Measurements from ENCODE around the gene B4GALNT3.
"Not testable (repeated sequence)": the region's sequence is repeated elsewhere in the genome, so short reads cannot be mapped to it uniquely, and the experiment has no call there.

The B4GALNT3 gene

DNA sequence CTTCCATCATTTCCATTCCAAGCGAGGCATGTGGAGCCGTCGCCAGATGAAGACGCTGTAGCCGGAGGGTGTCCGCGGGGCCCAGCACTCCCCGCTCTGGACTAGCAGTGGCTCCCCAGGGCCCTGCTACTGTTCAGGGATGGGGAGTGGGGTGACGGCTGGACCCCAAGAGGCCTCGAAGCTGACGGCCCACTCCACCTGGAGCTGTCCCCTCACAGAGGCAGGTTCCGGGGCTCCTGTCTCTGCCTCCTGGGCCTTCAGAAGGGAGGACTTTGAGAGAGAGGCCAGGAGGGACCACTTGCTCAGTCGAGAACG lies 101.6 kb downstream of the B4GALNT3 start:
- no peak for DNase-seq

- DNase-seq = no peak
These were observed 102.3 kb downstream of the B4GALNT3 start for GRCh38 chr12:561908-562593.

DNA sequence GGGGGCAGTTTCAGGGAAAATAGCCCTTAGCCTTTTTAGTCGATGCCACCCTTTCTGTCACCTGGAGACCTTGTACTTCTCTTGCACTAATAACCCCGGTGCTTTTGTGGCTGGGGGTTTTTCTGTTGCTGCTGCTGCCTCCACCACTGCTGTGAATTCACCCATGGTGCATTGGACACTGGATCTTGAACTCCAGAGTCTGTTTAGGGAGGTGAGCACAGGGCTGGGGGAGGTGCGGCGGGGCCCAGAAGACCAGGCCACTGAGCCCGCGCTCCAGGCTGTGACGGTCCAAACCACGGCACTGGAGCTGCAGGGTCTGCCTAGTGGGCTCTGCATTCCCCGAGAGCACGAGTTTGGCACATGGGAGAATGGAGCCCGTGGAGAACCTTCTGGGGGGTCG lies 102.9 kb downstream of the B4GALNT3 start:
- no peak for DNase-seq

- peak; percentile 60 for DNase-seq
These were observed 103.6 kb downstream of the B4GALNT3 start for GRCh38 chr12:563250-563781.

DNA sequence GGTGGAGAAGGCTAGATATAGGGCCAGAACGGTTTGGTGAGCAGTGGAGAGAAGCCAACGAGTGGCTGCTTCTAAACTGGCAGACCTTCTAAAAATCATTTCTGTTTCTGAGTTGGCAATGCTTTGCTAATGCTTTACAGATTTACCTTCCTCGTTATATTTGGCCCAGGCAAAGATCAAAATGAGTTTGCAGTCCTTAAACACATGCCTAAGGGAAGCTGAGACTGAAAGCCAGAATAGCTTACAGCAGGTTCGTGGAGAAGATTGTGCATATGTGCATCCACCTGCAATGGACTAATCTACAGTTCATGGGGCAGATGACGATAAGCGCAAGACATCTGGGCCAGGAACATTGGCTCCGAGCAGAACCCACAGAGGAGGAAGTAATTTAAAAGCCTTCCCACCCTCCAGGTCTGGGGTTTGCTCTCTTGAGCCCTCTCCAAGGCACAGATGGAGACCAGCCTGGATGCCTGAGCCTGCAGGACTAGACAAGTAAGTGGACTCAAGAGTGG lies 104.1 kb downstream of the B4GALNT3 start:
- DNase-seq = no peak

- DNase-seq = no peak
These were observed 105.4 kb downstream of the B4GALNT3 start for GRCh38 chr12:565161-565560.

GRCh38 chr12:565589-566105 lies 105.9 kb downstream of the B4GALNT3 start:
- DNase-seq = no peak

GRCh38 chr12:568486-568885 lies 108.7 kb downstream of the B4GALNT3 start:
- no peak for DNase-seq

DNA sequence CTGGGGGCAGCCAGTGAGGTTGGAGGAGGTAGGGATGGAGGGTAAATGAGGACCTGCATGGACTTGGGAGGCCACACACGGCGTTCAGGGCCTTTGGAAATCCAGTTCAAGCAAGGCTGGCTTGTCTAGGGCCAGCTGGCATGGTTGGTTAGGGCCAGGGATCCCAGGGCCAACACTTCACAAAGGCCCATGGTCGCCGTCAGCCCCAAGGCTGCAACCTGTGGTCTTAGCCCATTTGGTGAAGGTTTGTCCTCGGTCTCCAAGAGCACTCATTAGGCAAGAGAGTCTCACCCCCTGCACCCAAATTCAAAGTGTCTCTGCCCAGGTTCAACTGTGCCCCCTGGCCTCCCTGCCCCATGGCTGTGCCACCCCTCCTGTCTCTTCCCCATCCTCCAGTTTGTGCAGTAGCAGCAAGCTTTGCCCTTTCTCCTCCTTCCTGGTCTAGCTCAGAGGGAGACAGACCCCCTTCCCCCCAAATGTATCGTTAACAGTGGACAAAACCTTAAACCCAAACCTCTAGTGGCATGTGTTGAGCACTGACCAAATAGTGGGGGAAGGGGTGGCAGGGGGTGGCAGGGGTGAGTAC lies 109.4 kb downstream of the B4GALNT3 start:
- DNase-seq = no peak

DNA sequence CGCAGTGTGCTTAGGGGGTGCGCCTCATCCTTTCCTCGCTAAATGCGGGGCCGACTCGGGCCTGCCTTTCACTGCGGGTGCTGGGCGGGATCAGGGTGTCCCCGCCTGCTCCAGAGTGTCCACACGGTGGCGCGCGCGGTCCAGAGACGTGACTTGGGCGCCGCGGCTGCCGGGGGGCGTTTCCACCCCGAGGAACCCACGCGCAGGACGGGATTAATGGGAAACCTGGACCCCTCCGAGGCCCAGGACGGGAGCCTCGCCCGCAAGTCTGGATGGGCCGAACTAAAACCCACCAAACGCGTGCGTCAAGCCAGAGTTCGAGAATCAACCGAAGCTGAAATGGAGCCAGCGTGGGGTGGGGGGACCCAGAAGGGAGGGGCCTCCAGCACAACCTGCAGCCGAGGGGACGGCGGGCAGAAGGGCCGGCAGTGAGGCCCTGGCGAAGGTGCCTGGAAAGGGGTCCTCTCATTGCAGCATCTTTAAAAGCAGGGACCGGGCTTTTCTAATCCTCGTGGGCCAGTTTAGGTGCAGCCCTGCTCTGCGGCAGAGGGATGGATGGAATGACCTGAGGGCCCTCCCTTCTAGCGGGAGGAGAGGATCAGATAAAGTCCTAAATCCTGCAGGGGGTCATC lies 110.2 kb downstream of the B4GALNT3 start:
- peak; percentile 88 for DNase-seq

GRCh38 chr12:570435-570920 lies 110.7 kb downstream of the B4GALNT3 start:
- DNase-seq = no peak

GRCh38 chr12:570921-571794 lies 111.4 kb downstream of the B4GALNT3 start:
- DNase-seq = no peak

- no peak for DNase-seq
These were observed 112.2 kb downstream of the B4GALNT3 start for GRCh38 chr12:571795-572531.

GRCh38 chr12:572532-572899 lies 112.8 kb downstream of the B4GALNT3 start:
- DNase-seq = no peak

GRCh38 chr12:573232-573631 lies 113.5 kb downstream of the B4GALNT3 start:
- DNase-seq = no peak

GRCh38 chr12:574475-575128 lies 114.9 kb downstream of the B4GALNT3 start:
- DNase-seq = no peak

DNA sequence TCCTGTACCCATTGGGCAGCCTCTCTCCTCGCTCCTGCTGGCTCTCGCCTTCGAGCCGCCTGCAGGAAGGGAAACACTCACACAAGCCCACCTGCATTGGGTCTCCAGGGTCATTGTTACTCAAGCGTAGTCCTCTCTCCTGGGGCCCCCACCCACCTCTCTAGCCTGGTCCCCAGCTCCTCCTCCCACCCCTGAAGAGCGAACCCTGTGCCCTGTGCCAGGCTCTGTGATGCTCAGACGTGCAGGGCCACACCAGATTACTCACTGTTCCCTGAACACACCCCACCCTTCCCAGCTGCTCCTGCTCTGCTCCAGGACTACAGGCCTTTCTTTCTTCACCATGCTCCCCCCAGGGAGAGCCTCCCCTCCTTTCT lies 115.4 kb downstream of the B4GALNT3 start:
- no peak for DNase-seq

DNA sequence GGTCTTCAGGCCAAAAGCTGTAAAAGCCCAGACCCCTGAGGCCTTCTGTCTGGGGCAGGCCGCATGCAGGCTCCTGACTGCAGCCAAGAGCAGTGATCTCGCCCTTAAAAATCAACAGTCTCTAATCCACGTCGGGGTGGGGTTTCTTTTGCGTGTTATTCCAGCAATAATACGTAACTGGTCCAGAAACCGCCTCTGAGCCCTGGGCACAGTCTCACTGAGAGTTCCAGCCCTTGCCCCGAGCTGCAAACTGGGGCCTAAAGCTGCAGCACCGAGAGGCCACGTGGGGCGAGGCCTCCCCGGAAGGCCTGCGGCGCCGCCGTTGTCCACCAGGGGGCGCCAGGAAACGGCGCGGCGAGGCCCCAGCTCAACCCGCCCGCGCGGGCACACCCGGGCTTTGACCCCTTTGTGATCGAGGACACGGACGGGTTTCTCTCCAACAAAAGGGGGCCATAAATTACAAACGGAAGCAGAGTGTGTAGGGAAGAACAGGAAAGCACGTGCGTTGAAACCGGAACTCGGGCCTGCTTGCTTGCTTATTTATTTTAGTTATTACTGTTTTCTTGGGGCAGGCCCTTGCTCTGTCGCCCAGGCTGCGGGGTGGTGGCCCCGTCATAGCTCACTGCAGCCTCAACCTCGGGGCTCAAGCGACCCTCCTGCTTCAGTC lies 116.3 kb downstream of the B4GALNT3 start:
- peak; percentile 82 for DNase-seq

DNA sequence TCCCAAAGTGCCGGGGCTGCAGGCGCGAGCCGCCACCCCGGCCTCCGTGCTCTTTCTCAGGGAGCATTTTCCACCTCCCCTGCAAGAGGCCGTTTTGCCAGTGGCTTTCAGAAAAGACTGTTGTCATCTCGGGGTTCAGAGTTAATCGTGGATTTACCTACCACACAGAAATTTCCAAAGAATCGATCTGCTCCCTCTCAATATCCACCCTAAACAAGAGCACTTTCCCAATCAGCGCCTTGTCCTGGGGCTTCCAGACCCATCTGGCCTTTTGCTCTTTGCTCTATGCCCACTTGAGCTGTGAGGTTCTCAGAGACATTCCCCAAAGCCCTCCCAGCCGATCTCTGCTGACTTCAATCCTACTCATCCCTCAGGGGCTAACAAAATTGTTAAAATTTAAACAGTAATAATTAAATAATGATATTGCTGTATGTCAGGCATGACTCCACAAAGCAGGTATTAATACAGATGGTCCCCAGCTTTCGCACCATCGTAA lies 116.9 kb downstream of the B4GALNT3 start:
- no peak for DNase-seq

DNA sequence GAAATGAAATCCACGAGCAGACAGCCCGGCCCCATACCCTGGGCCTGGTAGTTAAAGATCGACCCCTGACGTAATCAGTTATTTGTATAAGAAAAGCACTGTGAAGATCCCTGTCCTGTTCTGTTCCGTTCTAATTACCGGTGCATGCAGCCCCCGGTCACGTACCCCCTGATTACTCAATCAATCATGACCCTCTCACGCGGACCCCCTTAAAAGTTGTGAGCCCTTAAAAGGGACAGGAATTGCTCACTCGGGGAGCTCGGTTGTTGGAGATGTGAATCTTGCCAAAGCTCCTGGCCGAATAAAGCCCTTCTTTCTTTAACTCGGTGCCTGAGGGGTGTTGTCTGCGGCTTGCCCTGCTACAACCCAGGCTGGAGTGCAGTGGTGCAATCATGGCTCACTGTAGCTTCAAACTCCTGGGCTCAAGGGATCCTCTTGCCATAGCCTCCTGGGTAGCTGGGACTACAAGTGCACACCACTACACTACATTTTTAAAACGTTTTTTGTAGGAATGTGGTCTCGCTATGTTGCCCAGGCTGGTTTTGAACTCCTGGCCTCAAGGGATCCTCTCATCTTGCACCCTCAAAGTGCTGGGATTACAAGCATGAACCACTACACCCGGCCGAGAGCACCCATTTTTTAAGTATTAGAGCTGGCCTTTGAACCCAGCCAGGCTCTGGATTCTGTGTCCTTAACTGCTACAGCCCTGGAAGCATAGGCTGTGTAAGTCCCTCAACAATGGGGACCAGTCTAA lies 118.4 kb downstream of the B4GALNT3 start:
- DNase-seq = not testable (repeated sequence)

All from activated CD4-positive, alpha-beta T cell treated with anti-CD3 and anti-CD28 coated beads, Interleukin-2, amount 50 U/mL, for 1 hour (primary cell).